Mammary epithelial cell (primary cell): ENCODE measurements around the gene NCOA1.

Source experiments
- CTCF ChIP-seq, 2 donors: IDR thresholded peaks in 1 of 2; conservative IDR thresholded peaks in 1 of 2; 2 replicates each; pipeline ENCODE4 v1.5.1; 2011 to 2012; ENCODE audit warnings: inconsistent platforms in 2 of 2, low read length in 2 of 2, mild to moderate bottlenecking in 2 of 2, control low read depth in 1 of 2, low read depth in 1 of 2; ENCODE audit not compliant: insufficient read depth in 1 of 2; ENCODE audit errors: extremely low read depth in 1 of 2
- EZH2 ChIP-seq: IDR thresholded peaks from 2 replicates; pipeline ENCODE4 v1.6.1; 2012; ENCODE audit warnings: low read length, inconsistent platforms, borderline replicate concordance

DNA sequence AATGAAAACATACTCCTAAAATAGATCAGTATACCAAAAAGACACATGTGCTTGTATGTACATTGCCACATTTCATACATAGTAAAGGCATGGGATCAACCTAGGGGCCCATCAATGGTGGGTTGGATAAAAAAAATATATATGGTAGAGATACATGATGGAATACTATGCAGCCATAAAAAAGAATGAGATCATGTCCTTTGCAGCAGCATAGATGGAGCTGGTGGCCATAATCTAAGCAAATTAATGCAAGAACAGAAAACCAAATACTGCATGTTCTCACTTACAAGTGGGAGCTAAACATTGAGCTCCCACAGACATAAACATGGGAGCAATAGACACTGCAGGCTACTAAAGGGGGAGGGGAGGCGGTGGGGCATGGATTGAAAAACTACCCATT, 18.6 kb upstream of the NCOA1 start:
- TF ChIP-seq CTCF (conservative IDR thresholded peaks at IDR 0.05 in 1 of 2, IDR thresholded peaks at IDR 0.05 in 1 of 2; ENCODE audit: extremely low read depth in 1 of 2, insufficient read depth in 1 of 2, low read depth in 1 of 2, low read length in 2 of 2) (no peak), EZH2 (no peak)
